MCF 10A (cell line): ENCODE data around the gene IL17RD. TPM values are rescaled to one million over a fixed set of nuclear protein-coding genes. Genes with fewer than 3 reads are reported as not detected.

ENCODE experiments used
- BruUV-seq: library from RNA; stranded (reverse); fragments of 400-500 nt; replicated peaks from 2 replicates; lab custom pipeline; 2021; lab: Mats Ljungman, UMichigan
- CTCF ChIA-PET: fragments of 300-600 bp; sonication (Branson Sonifier 250); formaldehyde crosslinking; extraction: SDS; loops from one replicate; lab custom pipeline; 2021; ENCODE audit warnings: antibody characterized with exemption, inconsistent platforms; lab: Yijun Ruan, JAX
- POLR2A ChIA-PET: fragments of 300-600, 350-650 bp; sonication (Branson Sonifier 250); formaldehyde crosslinking; extraction: SDS; loops from one replicate; lab custom pipeline; 2020; ENCODE audit warnings: antibody characterized with exemption, inconsistent platforms; lab: Yijun Ruan, JAX
- DNase-seq: peaks from one replicate; pipeline ENCODE4 v3.0.0-alpha.2; 2018; ENCODE audit not compliant: unreplicated experiment
- H3K27ac Mint-ChIP-seq: one replicate; pipeline ENCODE4 v1.8.0; 2022; ENCODE audit warnings: mild to moderate bottlenecking, low read depth, mixed read lengths; ENCODE audit not compliant: unreplicated experiment
- H3K27me3 Mint-ChIP-seq: one replicate; pipeline ENCODE4 v1.8.0; 2022; ENCODE audit warnings: mixed read lengths; ENCODE audit not compliant: insufficient read depth, unreplicated experiment
- H3K36me3 Mint-ChIP-seq: one replicate; pipeline ENCODE4 v1.8.0; 2022; ENCODE audit warnings: mild to moderate bottlenecking, moderate library complexity, mixed read lengths; ENCODE audit not compliant: insufficient read depth, unreplicated experiment
- H3K4me1 Mint-ChIP-seq: one replicate; pipeline ENCODE4 v1.8.0; 2022; ENCODE audit warnings: mixed read lengths; ENCODE audit not compliant: insufficient read depth, unreplicated experiment
- H3K4me3 Mint-ChIP-seq: one replicate; pipeline ENCODE4 v1.8.0; 2022; ENCODE audit warnings: mild to moderate bottlenecking, moderate library complexity, mixed read lengths; ENCODE audit not compliant: unreplicated experiment
- H3K9me3 Mint-ChIP-seq: one replicate; pipeline ENCODE4 v1.8.0; 2022; ENCODE audit warnings: mixed read lengths; ENCODE audit not compliant: unreplicated experiment
- CTCF ChIP-seq: fragments of 200-600 bp; IDR thresholded peaks from one replicate; pipeline ENCODE4 v1.8.0; 2022; ENCODE audit warnings: antibody characterized with exemption, mild to moderate bottlenecking; ENCODE audit not compliant: unreplicated experiment
- intact Hi-C: fragments of 100-400 bp; cut with micrococcal nuclease; formaldehyde crosslinking; loops from 2 replicates; pipeline ENCODE4 v1.14.1; 2022
- total RNA-seq: library from RNA; stranded (reverse); gene quantifications from 2 replicates; pipeline ENCODE4 v1.2.3, GENCODE V29; 2022

IL17RD gene
- total RNA-seq, 1 experiment from 2014 or later, result 1.2 TPM

GRCh38 chr3:57076422-57076951 lies 88.7 kb downstream of the IL17RD start:
- TF ChIP-seq CTCF, result no peak
- no peaks in the 10 kb centered on the region for H3K27me3 Mint-ChIP-seq
- no peak overlapping the region for H3K4me3 Mint-ChIP-seq
- peaks cover 5% of the 10 kb centered on the region for H3K4me1 Mint-ChIP-seq
- H3K27ac Mint-ChIP-seq, result no peak overlapping the region
- ChIA-PET CTCF (interaction anchor here (0.6 kb wide), 1 partner anchor 478 kb away, joined by 3 read pairs; no protein-coding TSS in a partner anchor), POLR2A (interaction anchor here (0.7 kb wide), 1 partner anchor 293 kb away, joined by 3 read pairs; no protein-coding TSS in a partner anchor)
- BruUV-seq, result no TSS peak
- intact Hi-C loops, result loop anchor here (10.0 kb wide), 1 partner anchor 372 kb away; no protein-coding TSS in a partner anchor
- no peaks in the 10 kb centered on the region for H3K9me3 Mint-ChIP-seq
- DNase-seq, result no peak
- H3K36me3 Mint-ChIP-seq, result no peaks in the 10 kb centered on the region

- Mint-ChIP-seq H3K27me3 (no peaks in the 10 kb centered on the region), H3K27ac (no peak overlapping the region), H3K36me3 (no peaks in the 10 kb centered on the region), H3K4me3 (no peak overlapping the region), H3K9me3 (no peaks in the 10 kb centered on the region), H3K4me1 (peaks cover 5% of the 10 kb centered on the region)
- TF ChIP-seq CTCF, result no peak
- BruUV-seq, result no TSS peak
- intact Hi-C loops, result loop anchor here (10.0 kb wide), 1 partner anchor 369 kb away; no protein-coding TSS in a partner anchor
- CTCF ChIA-PET, result no interaction called here
- POLR2A ChIA-PET, result no interaction called here
- DNase-seq, result no peak
These were observed 91.0 kb downstream of the IL17RD start for GRCh38 chr3:57074135-57074534.

- Mint-ChIP-seq H3K27ac (no peak overlapping the region), H3K9me3 (no peaks in the 10 kb centered on the region), H3K4me1 (peaks cover 7% of the 10 kb centered on the region), H3K36me3 (no peaks in the 10 kb centered on the region), H3K4me3 (no peak overlapping the region), H3K27me3 (no peaks in the 10 kb centered on the region)
- ChIA-PET POLR2A (interaction anchor here (0.6 kb wide), 1 partner anchor 92 kb away, joined by 3 read pairs; the partner anchor contains the start of gene IL17RD), CTCF (no interaction called here)
- BruUV-seq, result no TSS peak
- no peak for TF ChIP-seq CTCF
- intact Hi-C loops, result loop anchor here (10.0 kb wide), 1 partner anchor 369 kb away; no protein-coding TSS in a partner anchor
- no peak for DNase-seq
These were observed 91.5 kb downstream of the IL17RD start for GRCh38 chr3:57073628-57074027.

GRCh38 chr3:57069503-57069902 lies 95.7 kb downstream of the IL17RD start:
- Mint-ChIP-seq H3K27me3 (no peaks in the 10 kb centered on the region), H3K9me3 (no peaks in the 10 kb centered on the region), H3K27ac (peak overlapping the region; percentile 88), H3K36me3 (peaks cover 6% of the 10 kb centered on the region), H3K4me1 (peaks cover 13% of the 10 kb centered on the region), H3K4me3 (peak overlapping the region; percentile 66)
- TF ChIP-seq CTCF, result no peak
- no peak for DNase-seq
- ChIA-PET CTCF (interaction anchor here (0.7 to 1.1 kb wide), 5 partner anchors 64 to 1974 kb away, joined by 3 to 4 read pairs (median 3); no protein-coding TSS in a partner anchor), POLR2A (interaction anchor here (0.8 to 2.4 kb wide), 7 partner anchors 8 to 270 kb away, joined by 3 to 22 read pairs (median 4); partner anchors contain the start of gene SPATA12)
- BruUV-seq, result no TSS peak
- intact Hi-C loops, result no loop called here
